HCT116 (cell line): ENCODE data around the gene A2ML1. TPM values are rescaled to one million over a fixed set of nuclear protein-coding genes. Genes with fewer than 3 reads are reported as not detected.

Experiments
- ATAC-seq: fragments of 200-7000 bp; cut with Tn5 transposase; 2 replicates; pipeline ENCODE4 v1.9.1; 2020; ENCODE audit warnings: mild to moderate bottlenecking, moderate library complexity
- BruUV-seq: library from RNA; stranded (reverse); fragments of 400-500 nt; replicated peaks from 2 replicates; lab custom pipeline; 2021; lab: Mats Ljungman, UMichigan
- CTCF ChIA-PET: fragments of 300-600 bp; sonication (Branson Sonifier 250); formaldehyde crosslinking; loops from one replicate; lab custom pipeline; 2021; ENCODE audit warnings: antibody characterized with exemption; lab: Charles Lee
- POLR2A ChIA-PET: fragments of 300-600, 350-600 bp; sonication (Branson Sonifier 250); formaldehyde crosslinking; loops from one replicate; lab custom pipeline; 2021; ENCODE audit warnings: antibody characterized with exemption; lab: Charles Lee
- RAD21 ChIA-PET, 2 experiments: fragments of 300-600 bp; sonication (Branson Sonifier 250); formaldehyde crosslinking; loops; one replicate each; lab custom pipeline; 2023; ENCODE audit warnings: low total read pairs in 2 of 2; ENCODE audit not compliant: uncharacterized antibody in 2 of 2, unreplicated experiment in 2 of 2, low non-redundant PET in 1 of 2; lab: Charles Lee
- DNase-seq: peaks from one replicate; pipeline ENCODE4 v3.0.0-alpha.2; 2010; ENCODE audit warnings: low read depth, low spot score
- H2AFZ ChIP-seq: fragments of 200-600 bp; shearing (Covaris generic), sonication (generic); 2 replicates; pipeline ENCODE4 v1.6.1; 2017; ENCODE audit warnings: low read depth, mixed run types, mixed read lengths, antibody characterized with exemption, low read length; ENCODE audit not compliant: poor library complexity, severe bottlenecking
- H3K27ac ChIP-seq: 2 replicates; pipeline ENCODE4 v1.5.1; 2012; ENCODE audit warnings: low read depth, low read length
- H3K27me3 ChIP-seq: fragments of 200-600 bp; sonication (generic); 2 replicates; pipeline ENCODE4 v1.6.1; 2016; ENCODE audit warnings: mixed run types, low read length, mixed read lengths; ENCODE audit not compliant: insufficient read depth
- H3K36me3 ChIP-seq, 2 experiments: fragments of 200-500 bp in 1 of 2; fragments of 200-600 bp in 1 of 2; sonication (Bioruptor generic) in 1 of 2; sonication (generic) in 1 of 2; 2 replicates each; pipeline versions ENCODE4 v1.5.1 to v1.6.1; 2014 to 2016; ENCODE audit warnings: low read length in 2 of 2, inconsistent platforms in 1 of 2, mixed read lengths in 1 of 2, mixed run types in 1 of 2; ENCODE audit not compliant: insufficient read depth in 2 of 2, control insufficient read depth in 1 of 2
- H3K4me1 ChIP-seq, 2 experiments: fragments of 200-600 bp in 1 of 2; sonication (generic) in 1 of 2; 2 replicates each; pipeline versions ENCODE4 v1.5.1 to v1.6.1; 2012 to 2017; ENCODE audit warnings: low read length in 2 of 2, inconsistent platforms in 1 of 2, mild to moderate bottlenecking in 1 of 2, mixed read lengths in 1 of 2, mixed run types in 1 of 2, moderate library complexity in 1 of 2; ENCODE audit not compliant: insufficient read depth in 2 of 2, control insufficient read depth in 1 of 2
- H3K4me2 ChIP-seq: fragments of 200-600 bp; sonication (generic); 2 replicates; pipeline ENCODE4 v1.6.1; 2017; ENCODE audit warnings: mixed run types, low read length, mixed read lengths
- H3K4me3 ChIP-seq, 2 experiments: fragments of 200-600 bp in 1 of 2; sonication (generic) in 1 of 2; replicated peaks in 1 of 2; 2 replicates each; pipeline ENCODE4 v1.5.1; 2011 to 2016; ENCODE audit warnings: low read length in 2 of 2, control low read depth in 1 of 2, low read depth in 1 of 2, mild to moderate bottlenecking in 1 of 2, mixed read lengths in 1 of 2, mixed run types in 1 of 2
- H3K79me2 ChIP-seq: fragments of 200-600 bp; sonication (generic); 2 replicates; pipeline ENCODE4 v1.6.1; 2017; ENCODE audit warnings: mild to moderate bottlenecking, mixed run types, low read length, moderate library complexity, mixed read lengths; ENCODE audit not compliant: insufficient read depth
- H3K9ac ChIP-seq: fragments of 200-600 bp; sonication (generic); 2 replicates; pipeline ENCODE4 v1.6.1; 2016; ENCODE audit warnings: low read length, mixed read lengths
- H3K9me2 ChIP-seq: fragments of 200-600 bp; sonication (generic), shearing (Covaris generic); 2 replicates; pipeline ENCODE4 v1.6.1; 2017; ENCODE audit warnings: mixed run types, mild to moderate bottlenecking, moderate library complexity; ENCODE audit not compliant: insufficient read depth
- H3K9me3 ChIP-seq, 2 experiments: fragments of 200-500 bp in 1 of 2; fragments of 200-600 bp in 1 of 2; sonication (Bioruptor generic) in 1 of 2; sonication (generic) in 1 of 2; 2 replicates each; pipeline ENCODE4 v1.6.1; 2014 to 2017; ENCODE audit warnings: low read length in 2 of 2, mixed read lengths in 2 of 2, inconsistent platforms in 1 of 2, low read depth in 1 of 2, mild to moderate bottlenecking in 1 of 2, mixed run types in 1 of 2, moderate library complexity in 1 of 2; ENCODE audit not compliant: control insufficient read depth in 1 of 2, insufficient read depth in 1 of 2
- H4K20me1 ChIP-seq: fragments of 200-600 bp; sonication (generic), shearing (Covaris generic); 2 replicates; pipeline ENCODE4 v1.6.1; 2017; ENCODE audit warnings: mixed run types, mild to moderate bottlenecking, moderate library complexity; ENCODE audit not compliant: insufficient read depth
- CTCF ChIP-seq, 3 experiments: fragments of 200-600 bp in 1 of 3; sonication (generic) in 1 of 3; IDR thresholded peaks in 2 of 3; conservative IDR thresholded peaks in 1 of 3; 2 replicates each; pipeline ENCODE4 v1.5.1; 2012 to 2017; ENCODE audit warnings: low read depth in 2 of 3, low read length in 2 of 3, antibody characterized with exemption in 1 of 3, borderline replicate concordance in 1 of 3, control low read depth in 1 of 3, mild to moderate bottlenecking in 1 of 3, mixed read lengths in 1 of 3, mixed run types in 1 of 3, moderate library complexity in 1 of 3; ENCODE audit not compliant: insufficient read depth in 1 of 3
- JUND ChIP-seq: IDR thresholded peaks from 2 replicates; pipeline ENCODE4 v1.6.1; 2012
- REST ChIP-seq: IDR thresholded peaks from 2 replicates; pipeline ENCODE4 v1.6.1; 2012; ENCODE audit warnings: low read depth
- intact Hi-C: fragments of 100-400 bp; cut with micrococcal nuclease; formaldehyde crosslinking; loops from 2 replicates; pipeline ENCODE4 v1.10.0; 2022
- total RNA-seq: library from RNA; stranded (reverse); gene quantifications from one replicate; pipeline ENCODE4 v1.2.1, GENCODE V29; 2021; ENCODE audit not compliant: unreplicated experiment

Gene A2ML1
- total RNA-seq, 1 experiment from 2014 or later: not detected

- BruUV-seq: no TSS peak
- H3K9me3 ChIP-seq: no peaks in the 10 kb centered on the region
- ChIA-PET CTCF (no interaction called here), RAD21 (no interaction called here), POLR2A (no interaction called here)
- H3K4me1 ChIP-seq: peaks cover 0 to 2% of the 10 kb centered on the region in 2 experiments; a peak in 1 of 4 replicates
- no peaks in the 10 kb centered on the region for H4K20me1 ChIP-seq
- TF ChIP-seq JUND: no peak
- TF ChIP-seq REST: no peak
- TF ChIP-seq CTCF (IDR thresholded peaks at IDR 0.05 in 2 of 3, conservative IDR thresholded peaks at IDR 0.05 in 1 of 3; ENCODE audit: borderline replicate concordance in 1 of 3, insufficient read depth in 1 of 3, low read depth in 2 of 3, low read length in 2 of 3): no peak
- no peaks in the 10 kb centered on the region for H3K9me2 ChIP-seq
- H3K79me2 ChIP-seq: no peaks in the 10 kb centered on the region
- H3K27me3 ChIP-seq: no peaks in the 10 kb centered on the region
- H3K4me2 ChIP-seq: no peak overlapping the region
- intact Hi-C loops: loop anchor here (10.0 kb wide), 1 partner anchor 285 kb away; the partner anchor contains the start of gene CLEC4E
- no peak overlapping the region for H3K4me3 ChIP-seq
- ATAC-seq: no peak
- H3K9ac ChIP-seq: no peak overlapping the region
- DNase-seq: no peak
- H2AFZ ChIP-seq: no peak overlapping the region
- no peak overlapping the region for H3K27ac ChIP-seq
- H3K36me3 ChIP-seq: no peaks in the 10 kb centered on the region
Measured at GRCh38 chr12:8829621-8830020, 7.2 kb downstream of the A2ML1 start.
